HG02884 (cell line): Measurements from ENCODE around the gene FOXO3B.
"Not testable (repeated sequence)": the region's sequence is repeated elsewhere in the genome, so short reads cannot be mapped to it uniquely, and the experiment has no call there.

ENCODE experiments used
- ATAC-seq: cut with Tn5 transposase; IDR thresholded peaks from one replicate; pipeline ENCODE4 v1.9.1; 2021; ENCODE audit warnings: mild to moderate bottlenecking, moderate library complexity; ENCODE audit not compliant: unreplicated experiment

Gene FOXO3B

GRCh38 chr17:18661924-18662624, 20.0 kb downstream of the FOXO3B start:
- ATAC-seq: not testable (repeated sequence)

DNA sequence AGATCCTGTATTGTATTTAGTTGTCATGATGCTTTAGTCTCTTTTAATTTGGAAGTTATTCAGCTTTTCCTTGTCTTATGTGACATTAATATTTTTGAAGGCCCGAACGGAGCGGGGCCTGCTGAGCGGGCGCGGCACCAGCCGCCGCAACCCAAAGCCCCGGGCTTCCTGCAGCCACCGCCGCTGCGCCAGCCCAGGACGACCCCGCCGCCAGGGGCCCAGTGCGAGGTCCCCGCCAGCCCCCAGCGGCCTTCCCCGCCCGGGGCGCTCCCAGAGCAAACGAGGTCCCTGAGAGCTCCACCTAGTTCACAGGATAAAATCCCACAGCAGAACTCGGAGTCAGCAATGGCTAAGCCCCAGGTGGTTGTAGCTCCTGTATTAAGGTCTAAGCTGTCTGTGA, 32.0 kb downstream of the FOXO3B start:
- not testable (repeated sequence) for ATAC-seq

DNA sequence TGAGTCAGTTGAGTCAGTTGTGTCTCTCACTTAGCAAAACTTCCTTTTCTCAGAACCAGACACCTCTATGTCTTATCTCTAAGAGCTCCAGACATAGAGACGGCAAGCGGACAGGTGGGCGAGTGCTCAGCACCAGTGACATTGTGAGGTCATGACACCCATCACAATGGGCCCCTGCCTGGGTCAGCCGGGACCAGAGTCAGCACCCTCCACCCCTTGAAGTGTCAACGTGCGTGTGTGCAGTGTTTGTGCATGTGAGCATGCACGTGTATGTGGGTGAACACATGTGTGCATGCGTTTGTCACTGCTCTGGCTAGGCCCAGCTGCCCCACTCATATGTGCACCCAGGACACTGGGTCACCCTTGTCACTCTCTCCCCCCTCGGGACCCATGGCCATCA, 37.8 kb downstream of the FOXO3B start, which contains the start of gene TBC1D28:
TSS of gene TBC1D28 (minus strand) at position 101 of the 400 bp plus-strand sequence. CDS start 3,039 bp downstream, outside the sequence.
- not testable (repeated sequence) for ATAC-seq

- not testable (repeated sequence) for ATAC-seq
Measured at GRCh38 chr17:18643124-18643523, 39.0 kb downstream of the FOXO3B start.

GRCh38 chr17:18638357-18638756, 43.8 kb downstream of the FOXO3B start:
- not testable (repeated sequence) for ATAC-seq

- not testable (repeated sequence) for ATAC-seq
Measured at GRCh38 chr17:18636237-18636636, 45.9 kb downstream of the FOXO3B start.

GRCh38 chr17:18635773-18636172, 46.3 kb downstream of the FOXO3B start:
- ATAC-seq: not testable (repeated sequence)

GRCh38 chr17:18634550-18635263, 47.4 kb downstream of the FOXO3B start:
- not testable (repeated sequence) for ATAC-seq
